ENCODE data around the gene ARID3A. TPM values are rescaled to one million over a fixed set of nuclear protein-coding genes. Genes with fewer than 3 reads are reported as not detected.
A peak's percentile ranks its signal among the peaks of the same experiment; 100 is the strongest.

Gene ARID3A, protein sequence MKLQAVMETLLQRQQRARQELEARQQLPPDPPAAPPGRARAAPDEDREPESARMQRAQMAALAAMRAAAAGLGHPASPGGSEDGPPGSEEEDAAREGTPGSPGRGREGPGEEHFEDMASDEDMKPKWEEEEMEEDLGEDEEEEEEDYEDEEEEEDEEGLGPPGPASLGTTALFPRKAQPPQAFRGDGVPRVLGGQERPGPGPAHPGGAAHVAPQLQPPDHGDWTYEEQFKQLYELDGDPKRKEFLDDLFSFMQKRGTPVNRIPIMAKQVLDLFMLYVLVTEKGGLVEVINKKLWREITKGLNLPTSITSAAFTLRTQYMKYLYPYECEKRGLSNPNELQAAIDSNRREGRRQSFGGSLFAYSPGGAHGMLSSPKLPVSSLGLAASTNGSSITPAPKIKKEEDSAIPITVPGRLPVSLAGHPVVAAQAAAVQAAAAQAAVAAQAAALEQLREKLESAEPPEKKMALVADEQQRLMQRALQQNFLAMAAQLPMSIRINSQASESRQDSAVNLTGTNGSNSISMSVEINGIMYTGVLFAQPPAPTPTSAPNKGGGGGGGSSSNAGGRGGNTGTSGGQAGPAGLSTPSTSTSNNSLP
- 61.6 TPM for polyA plus RNA-seq (2013, experiment 1 of 2)
- 65.4 TPM for polyA plus RNA-seq (2013, experiment 2 of 2)

DNA sequence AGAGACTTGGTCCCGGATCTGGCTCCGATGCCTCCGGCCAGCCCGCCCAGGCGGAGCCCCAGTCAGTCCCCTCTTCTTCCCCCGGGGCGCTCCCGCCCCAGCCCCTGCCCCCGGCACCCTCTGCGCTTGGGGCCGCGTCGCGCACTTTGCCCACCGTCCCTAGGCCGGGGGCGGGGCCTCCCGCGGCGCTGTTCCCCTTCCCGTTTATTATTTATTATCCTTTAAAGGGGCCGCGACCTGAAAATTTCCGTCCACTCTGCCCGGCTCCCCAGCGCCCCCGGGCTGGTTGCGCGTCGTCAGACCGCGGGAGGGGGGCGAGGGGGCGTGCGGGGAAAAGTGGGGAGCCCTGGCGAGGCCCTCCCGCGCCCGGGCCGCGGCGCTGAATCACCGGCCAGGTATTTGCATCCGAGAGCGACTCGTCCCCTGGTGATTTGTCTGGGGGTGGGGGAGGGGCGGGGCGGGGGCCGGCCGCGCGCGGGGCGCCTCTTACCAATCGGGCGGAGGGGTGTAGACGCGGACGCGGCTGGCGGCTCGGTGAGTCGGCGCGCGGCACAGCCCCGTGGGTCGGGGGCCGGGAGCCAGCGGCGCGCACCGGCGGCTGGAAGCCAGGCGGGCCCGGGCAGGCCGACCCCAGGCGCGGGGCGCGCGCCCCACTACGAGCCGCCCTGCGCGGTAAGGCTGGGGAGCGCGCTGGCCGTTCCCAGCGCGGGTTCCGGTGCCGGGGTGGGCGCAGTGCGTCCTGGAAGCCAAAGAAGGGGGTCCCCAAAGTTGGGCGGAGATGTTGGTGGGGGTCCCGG is at the start of gene ARID3A:
Gene ARID3A (plus strand): TSS at position 510 of the 797 bp plus-strand sequence. CDS start 3,494 bp downstream, outside the sequence.
- H2BK5ac ChIP-seq (ENCODE audit: low read length), result peak within 1 kb of the TSS; percentile 98
- peaks cover 10% of the 10 kb centered on the region for H3K79me1 ChIP-seq (ENCODE audit: low read depth, low read length)
- no peaks in the 10 kb centered on the region for H3K9me3 ChIP-seq (replicated peaks in 1 of 2; ENCODE audit: control insufficient read depth in 2 of 2, insufficient read depth in 1 of 2, low read depth in 1 of 2, low read length in 2 of 2)
- peak within 1 kb of the TSS; percentile 43 for H4K8ac ChIP-seq (ENCODE audit: low read depth, low read length)
- H2BK15ac ChIP-seq (ENCODE audit: low read length), result peak within 1 kb of the TSS; percentile 95
- H3K4me2 ChIP-seq (ENCODE audit: insufficient read depth, low read length, poor library complexity, severe bottlenecking), result peak within 1 kb of the TSS; percentile 80
- peak within 1 kb of the TSS; percentile 93 for H3K23ac ChIP-seq (ENCODE audit: low read depth, low read length, poor library complexity)
- peak within 1 kb of the TSS; percentile 97 for H2AFZ ChIP-seq (ENCODE audit: low read length)
- H3K27ac ChIP-seq (replicated peaks; ENCODE audit: low read length), result peak within 1 kb of the TSS; percentile 63
- no peak within 1 kb of the TSS for H4K91ac ChIP-seq (ENCODE audit: low read depth, low read length, poor library complexity)
- peak within 1 kb of the TSS; percentile 96 for H3K18ac ChIP-seq (ENCODE audit: low read length)
- no CpG with 5 or more reads among the region's 97 CpGs for WGBS, 2 donors (ENCODE audit: extremely low coverage in 2 of 2, insufficient read length in 2 of 2, insufficient replicate concordance in 1 of 2)
- H3K27me3 ChIP-seq (ENCODE audit: control insufficient read depth in 3 of 3, insufficient read depth in 3 of 3, low read depth in 1 of 3, low read length in 3 of 3), result peaks cover 0 to 9% (median 0%) of the 10 kb centered on the region in 3 experiments
- H3K4me1 ChIP-seq (ENCODE audit: control insufficient read depth in 2 of 2, insufficient read depth in 1 of 2, low read depth in 1 of 2, low read length in 2 of 2), result peaks cover 7 to 10% of the 10 kb centered on the region in 2 donors
- H3K14ac ChIP-seq (ENCODE audit: low read length), result peak within 1 kb of the TSS; percentile 75
- H2AK5ac ChIP-seq (ENCODE audit: low read depth, low read length), result peak within 1 kb of the TSS; percentile 99
- DNase-seq (ENCODE audit: low spot score), result peak; percentile 84
- peaks cover 11 to 29% of the 10 kb centered on the region in 2 donors for H3K36me3 ChIP-seq (replicated peaks in 1 of 2; ENCODE audit: control insufficient read depth in 2 of 2, insufficient read depth in 2 of 2, low read length in 2 of 2)
- peak within 1 kb of the TSS; percentile 93 for H3K9ac ChIP-seq (ENCODE audit: low read depth, low read length, poor library complexity)
- peak within 1 kb of the TSS; percentile 94 for H2BK12ac ChIP-seq (ENCODE audit: low read length)
- no peak within 1 kb of the TSS for H3K4ac ChIP-seq (ENCODE audit: low read length)
- peak within 1 kb of the TSS; percentile 97 to 98 for H3K4me3 ChIP-seq (ENCODE audit: low read length in 2 of 2)
- H2BK120ac ChIP-seq (ENCODE audit: low read depth, low read length), result peak within 1 kb of the TSS; percentile 89

DNA sequence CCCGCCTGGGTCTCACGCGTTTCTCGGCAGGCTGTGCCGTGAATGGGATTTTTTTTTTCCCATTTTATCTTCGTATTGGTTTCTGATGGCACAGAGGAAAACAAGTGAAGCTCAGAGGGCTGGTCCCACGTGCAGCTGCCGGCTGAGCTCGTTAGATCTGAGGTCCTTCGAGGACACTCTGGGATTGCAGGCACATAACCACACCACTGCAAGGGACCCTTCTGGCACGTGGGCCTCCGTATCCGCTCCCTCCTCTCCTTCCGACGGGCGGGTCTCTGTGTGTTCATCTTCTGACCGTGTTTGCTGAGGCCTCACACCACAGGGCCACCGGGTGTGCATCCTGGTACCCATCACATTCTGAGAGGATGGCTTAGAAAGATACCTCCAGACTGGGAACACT is 49.7 kb upstream of the ARID3A start:
- Histone ChIP-seq H2BK15ac (ENCODE audit: low read length) (no peak overlapping the region), H3K14ac (ENCODE audit: low read length) (no peak overlapping the region), H2BK5ac (ENCODE audit: low read length) (peak overlapping the region; percentile 19), H3K27ac (replicated peaks; ENCODE audit: low read length) (no peak overlapping the region), H3K4me3 (ENCODE audit: low read length in 2 of 2) (no peak overlapping the region), H2BK12ac (ENCODE audit: low read length) (no peak overlapping the region), H3K4me2 (ENCODE audit: insufficient read depth, low read length, poor library complexity, severe bottlenecking) (no peak overlapping the region), H3K9ac (ENCODE audit: low read depth, low read length, poor library complexity) (no peak overlapping the region), H3K9me3 (replicated peaks in 1 of 2; ENCODE audit: control insufficient read depth in 2 of 2, insufficient read depth in 1 of 2, low read depth in 1 of 2, low read length in 2 of 2) (no peaks in the 10 kb centered on the region), H3K23ac (ENCODE audit: low read depth, low read length, poor library complexity) (no peak overlapping the region), H4K91ac (ENCODE audit: low read depth, low read length, poor library complexity) (no peak overlapping the region), H3K4ac (ENCODE audit: low read length) (no peak overlapping the region), H3K4me1 (ENCODE audit: control insufficient read depth in 2 of 2, insufficient read depth in 1 of 2, low read depth in 1 of 2, low read length in 2 of 2) (no peaks in the 10 kb centered on the region), H3K36me3 (replicated peaks in 1 of 2; ENCODE audit: control insufficient read depth in 2 of 2, insufficient read depth in 2 of 2, low read length in 2 of 2) (peaks cover 35 to 61% of the 10 kb centered on the region in 2 donors), H2BK120ac (ENCODE audit: low read depth, low read length) (no peak overlapping the region), H3K27me3 (ENCODE audit: control insufficient read depth in 3 of 3, insufficient read depth in 3 of 3, low read depth in 1 of 3, low read length in 3 of 3) (no peaks in the 10 kb centered on the region), H3K18ac (ENCODE audit: low read length) (no peak overlapping the region), H3K79me1 (ENCODE audit: low read depth, low read length) (peaks cover 12% of the 10 kb centered on the region), H4K8ac (ENCODE audit: low read depth, low read length) (no peak overlapping the region), H2AK5ac (ENCODE audit: low read depth, low read length) (no peak overlapping the region), H2AFZ (ENCODE audit: low read length) (no peak overlapping the region)
- no CpG with 5 or more reads among the region's 18 CpGs for WGBS, 2 donors (ENCODE audit: extremely low coverage in 2 of 2, insufficient read length in 2 of 2, insufficient replicate concordance in 1 of 2)
- DNase-seq (ENCODE audit: low spot score), result no peak

DNA sequence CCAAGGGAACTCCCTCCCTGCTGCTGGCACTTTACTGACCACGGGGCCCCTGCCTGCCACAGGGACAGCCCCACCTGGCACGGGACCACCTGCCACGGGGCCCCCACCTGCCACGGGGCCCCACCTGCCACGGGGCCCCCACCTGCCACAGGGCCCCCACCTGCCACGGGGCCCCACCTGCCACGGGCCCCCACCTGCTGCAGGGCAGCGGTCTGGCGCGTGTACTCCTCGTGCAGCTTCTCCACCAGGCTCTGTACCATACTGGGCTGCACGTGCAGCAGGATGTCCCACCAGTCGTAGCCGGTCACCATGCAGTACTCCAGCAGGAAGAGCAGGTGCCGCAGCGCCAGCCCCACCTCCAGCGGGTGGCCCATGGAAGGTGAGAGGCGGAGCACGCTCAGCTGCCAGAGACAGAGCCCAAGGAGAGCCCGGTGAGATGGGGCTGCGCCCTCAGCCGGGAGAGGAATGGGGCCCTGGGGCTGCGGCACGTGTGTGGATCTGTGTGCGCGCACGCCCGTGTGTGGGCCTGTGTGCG is 49.0 kb upstream of the ARID3A start:
- Histone ChIP-seq H3K23ac (ENCODE audit: low read depth, low read length, poor library complexity) (peak overlapping the region; percentile 80), H4K8ac (ENCODE audit: low read depth, low read length) (no peak overlapping the region), H3K14ac (ENCODE audit: low read length) (no peak overlapping the region), H4K91ac (ENCODE audit: low read depth, low read length, poor library complexity) (no peak overlapping the region), H3K27ac (replicated peaks; ENCODE audit: low read length) (no peak overlapping the region), H3K9me3 (replicated peaks in 1 of 2; ENCODE audit: control insufficient read depth in 2 of 2, insufficient read depth in 1 of 2, low read depth in 1 of 2, low read length in 2 of 2) (peaks cover 0 to 4% of the 10 kb centered on the region in 2 donors), H2BK12ac (ENCODE audit: low read length) (no peak overlapping the region), H2BK15ac (ENCODE audit: low read length) (no peak overlapping the region), H2AFZ (ENCODE audit: low read length) (no peak overlapping the region), H3K4me1 (ENCODE audit: control insufficient read depth in 2 of 2, insufficient read depth in 1 of 2, low read depth in 1 of 2, low read length in 2 of 2) (no peaks in the 10 kb centered on the region), H3K79me1 (ENCODE audit: low read depth, low read length) (peaks cover 12% of the 10 kb centered on the region), H3K4me3 (ENCODE audit: low read length in 2 of 2) (peak overlapping the region in 1 of 2 donors; percentile 28), H3K36me3 (replicated peaks in 1 of 2; ENCODE audit: control insufficient read depth in 2 of 2, insufficient read depth in 2 of 2, low read length in 2 of 2) (peaks cover 39 to 65% of the 10 kb centered on the region in 2 donors), H3K4ac (ENCODE audit: low read length) (no peak overlapping the region), H3K4me2 (ENCODE audit: insufficient read depth, low read length, poor library complexity, severe bottlenecking) (no peak overlapping the region), H2BK5ac (ENCODE audit: low read length) (no peak overlapping the region), H3K9ac (ENCODE audit: low read depth, low read length, poor library complexity) (no peak overlapping the region), H2BK120ac (ENCODE audit: low read depth, low read length) (no peak overlapping the region), H3K27me3 (ENCODE audit: control insufficient read depth in 3 of 3, insufficient read depth in 3 of 3, low read depth in 1 of 3, low read length in 3 of 3) (no peaks in the 10 kb centered on the region), H3K18ac (ENCODE audit: low read length) (no peak overlapping the region), H2AK5ac (ENCODE audit: low read depth, low read length) (no peak overlapping the region)
- no peak for DNase-seq (ENCODE audit: low spot score)
- WGBS, 2 donors (ENCODE audit: extremely low coverage in 2 of 2, insufficient read length in 2 of 2, insufficient replicate concordance in 1 of 2), result no CpG with 5 or more reads among the region's 29 CpGs

Measured in neuronal stem cell (in vitro differentiated cells).